Stimulated activated CD4-positive, alpha-beta T cell treated with anti-CD3 and anti-CD28 coated beads, Interleukin-4, amount 100 ng/mL, for 4 hours (primary cell): ENCODE measurements around the gene FOXRED2.

Experiments used
- DNase-seq, 2 experiments: peaks; one replicate each; pipeline ENCODE4 v3.0.0-alpha.2; 2020

The FOXRED2 gene

DNA sequence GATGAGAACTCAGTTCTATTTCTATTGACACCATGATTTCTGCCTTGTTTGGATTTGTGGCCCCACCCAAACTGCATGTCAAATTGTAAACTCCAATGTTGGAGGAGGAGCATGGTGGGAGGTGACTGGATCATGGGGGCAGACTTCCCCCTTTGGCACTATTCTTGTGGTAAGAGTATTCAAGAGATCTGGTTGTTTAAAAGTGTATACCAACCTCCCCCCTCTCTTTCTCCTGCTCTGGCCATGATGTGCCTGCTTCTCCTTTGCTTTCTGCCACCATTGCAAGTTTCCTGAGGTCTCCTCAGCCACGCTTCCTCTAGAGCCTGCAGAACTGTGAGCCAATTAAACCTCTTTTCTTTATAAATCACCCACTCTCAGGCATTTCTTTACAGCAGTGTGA, 7.9 kb upstream of the FOXRED2 start:
- DNase-seq: no peak

DNA sequence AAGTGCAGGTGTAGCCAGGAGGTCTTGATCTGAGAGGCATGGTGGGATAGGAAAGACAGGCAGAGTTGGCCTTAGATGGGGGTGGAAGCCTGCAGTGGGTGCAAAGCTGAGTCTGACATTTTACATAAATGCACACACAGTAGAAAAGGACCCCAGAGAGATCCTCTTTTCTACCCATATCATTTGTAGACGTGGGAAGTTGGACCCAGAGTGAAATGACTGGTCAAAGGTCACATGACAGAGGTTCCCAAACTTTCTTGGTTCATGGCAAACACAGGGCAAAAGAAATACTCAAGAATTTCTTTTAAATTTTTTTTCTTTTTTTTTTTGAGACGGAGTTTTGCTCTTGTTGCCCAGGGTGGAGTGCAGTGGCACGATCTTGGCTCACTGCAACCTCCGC, 6.2 kb upstream of the FOXRED2 start:
- no peak for DNase-seq

DNA sequence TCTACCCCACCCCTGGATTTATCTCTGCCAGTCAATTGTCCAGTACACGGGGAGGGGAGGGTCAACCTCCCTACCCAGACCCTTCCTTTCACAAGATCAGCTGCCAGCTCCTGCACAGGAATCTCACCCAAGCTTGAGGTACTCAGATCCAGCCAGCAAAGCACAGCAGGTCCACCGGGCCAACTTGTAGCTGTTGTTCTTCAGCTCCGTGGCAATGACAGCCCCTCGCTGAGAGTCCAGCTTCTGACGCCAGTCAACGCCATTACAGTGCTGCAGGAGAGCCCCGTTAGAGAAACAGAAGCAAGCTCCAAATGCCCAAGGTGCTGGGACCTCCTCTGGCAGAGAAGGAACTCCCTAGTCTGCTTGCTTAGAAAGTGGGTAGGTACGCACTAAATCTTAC, 5.5 kb upstream of the FOXRED2 start:
- no peak for DNase-seq

DNA sequence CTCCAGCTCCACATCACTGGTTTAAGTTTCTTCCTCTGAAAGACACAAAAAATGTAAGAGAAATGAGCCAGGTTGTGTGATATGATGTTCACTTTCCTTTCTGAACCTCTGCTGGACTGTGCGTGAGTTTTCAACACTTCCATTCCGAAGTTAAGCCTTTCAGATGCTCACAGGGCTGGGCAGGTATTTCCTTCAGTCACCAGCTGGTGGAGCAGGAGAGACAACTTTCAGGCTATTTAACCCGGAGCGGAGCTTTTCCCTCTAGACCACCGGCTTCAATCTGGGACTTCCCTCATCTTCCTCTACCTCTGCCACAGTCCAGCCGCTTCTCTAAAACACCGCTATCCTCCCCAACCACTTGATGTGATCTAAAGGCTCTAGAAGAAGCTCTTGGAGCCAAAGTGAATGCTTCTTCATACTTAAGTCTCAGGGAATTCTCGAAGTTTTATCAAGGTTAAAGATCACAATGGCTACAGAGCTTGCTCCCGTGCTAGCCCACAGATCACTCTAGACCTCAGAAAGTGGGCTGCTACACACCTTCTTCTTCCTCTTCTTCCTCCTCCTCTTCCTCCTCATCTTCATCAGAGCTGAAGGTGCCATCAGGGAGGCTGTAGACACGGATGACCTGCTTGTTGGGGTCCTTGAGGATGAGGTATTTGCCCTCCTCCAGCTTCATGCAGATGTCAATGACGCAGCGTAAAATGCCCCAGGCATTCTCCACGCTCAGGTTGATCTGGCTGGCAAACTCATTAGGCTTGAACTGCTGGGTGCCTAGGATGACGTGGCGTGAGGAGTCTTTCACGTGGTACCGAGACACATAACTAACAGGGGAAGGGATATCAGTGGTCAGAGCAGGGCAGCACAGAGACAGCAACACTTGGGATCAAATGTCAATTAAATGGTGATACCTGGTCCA, 4.4 kb upstream of the FOXRED2 start:
- DNase-seq: peak in 1 of 2 experiments; percentile 20

DNA sequence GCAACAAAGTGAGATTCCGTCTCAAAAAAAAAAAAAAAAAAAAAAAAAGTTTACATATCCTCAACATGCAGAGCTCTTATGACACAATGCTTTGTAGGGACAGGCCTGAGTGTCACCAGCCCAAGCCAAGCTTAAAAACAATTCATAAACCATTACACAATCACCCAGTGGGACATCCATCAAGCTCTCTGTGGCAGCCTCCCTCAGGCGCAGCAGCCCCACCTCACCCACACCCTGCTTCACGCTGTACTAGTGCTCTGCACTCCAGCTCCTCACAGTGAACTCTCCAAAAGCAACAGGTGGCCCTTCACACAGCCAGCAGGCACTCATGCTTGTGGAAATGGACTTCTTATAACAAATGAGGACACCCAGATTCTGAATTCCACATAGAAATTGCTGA, 3.5 kb upstream of the FOXRED2 start:
- DNase-seq: no peak

DNA sequence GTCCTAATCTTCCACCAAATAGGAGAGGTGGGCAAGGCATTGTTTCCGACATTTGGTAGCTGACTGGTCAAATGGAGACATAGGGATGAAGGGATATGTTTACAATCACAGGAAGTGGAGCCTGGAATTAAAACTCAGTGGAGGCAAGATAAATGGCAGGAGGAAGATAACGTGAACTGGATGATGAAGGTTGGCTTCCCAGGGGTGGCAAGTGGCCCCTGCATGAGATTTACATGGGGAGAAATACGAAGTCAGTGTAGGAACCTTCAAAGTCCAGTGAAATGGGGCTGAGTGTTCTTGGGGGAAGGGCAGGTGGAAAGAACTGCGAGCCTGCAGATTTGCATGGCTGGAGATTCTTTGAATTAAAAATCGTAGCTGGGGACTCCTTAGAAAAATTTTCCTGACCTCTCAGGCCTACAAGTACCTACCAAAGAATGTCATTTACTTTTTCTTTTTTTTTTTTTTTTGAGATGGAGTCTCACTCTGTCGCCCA, 724 bp upstream of the FOXRED2 start:
- no peak for DNase-seq

DNA sequence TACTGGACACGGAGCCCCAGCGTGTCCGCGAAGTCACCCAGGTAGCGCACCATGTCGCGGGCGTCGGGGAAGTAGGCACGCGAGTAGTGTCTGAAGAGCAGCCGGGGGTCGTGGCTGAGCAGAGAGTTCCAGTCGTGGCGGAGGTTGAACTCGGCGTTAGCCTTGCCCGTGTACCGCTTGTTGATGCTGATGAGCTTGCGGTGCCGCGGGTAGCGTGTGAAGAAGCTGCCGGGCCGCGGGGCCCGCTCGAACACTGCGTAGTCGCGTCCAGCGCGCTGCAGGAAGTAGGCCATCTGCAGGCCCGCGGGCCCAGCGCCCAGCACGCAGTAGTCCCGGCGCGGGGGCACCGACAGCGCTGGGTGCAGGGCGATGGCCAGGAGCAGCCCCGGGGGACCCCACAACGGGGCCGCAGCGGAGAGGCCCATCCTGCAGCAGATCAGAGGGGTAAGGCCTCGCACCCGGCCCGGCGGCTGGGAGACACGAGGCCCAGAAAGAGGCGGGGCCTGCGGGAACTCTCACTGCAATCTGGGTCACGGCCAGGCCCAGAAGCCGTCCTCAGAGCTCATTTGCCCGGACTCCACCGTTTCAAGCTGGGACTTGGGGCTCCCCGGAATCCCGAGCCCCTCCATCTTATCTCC, 723 bp downstream of the FOXRED2 start:
- no peak for DNase-seq

DNA sequence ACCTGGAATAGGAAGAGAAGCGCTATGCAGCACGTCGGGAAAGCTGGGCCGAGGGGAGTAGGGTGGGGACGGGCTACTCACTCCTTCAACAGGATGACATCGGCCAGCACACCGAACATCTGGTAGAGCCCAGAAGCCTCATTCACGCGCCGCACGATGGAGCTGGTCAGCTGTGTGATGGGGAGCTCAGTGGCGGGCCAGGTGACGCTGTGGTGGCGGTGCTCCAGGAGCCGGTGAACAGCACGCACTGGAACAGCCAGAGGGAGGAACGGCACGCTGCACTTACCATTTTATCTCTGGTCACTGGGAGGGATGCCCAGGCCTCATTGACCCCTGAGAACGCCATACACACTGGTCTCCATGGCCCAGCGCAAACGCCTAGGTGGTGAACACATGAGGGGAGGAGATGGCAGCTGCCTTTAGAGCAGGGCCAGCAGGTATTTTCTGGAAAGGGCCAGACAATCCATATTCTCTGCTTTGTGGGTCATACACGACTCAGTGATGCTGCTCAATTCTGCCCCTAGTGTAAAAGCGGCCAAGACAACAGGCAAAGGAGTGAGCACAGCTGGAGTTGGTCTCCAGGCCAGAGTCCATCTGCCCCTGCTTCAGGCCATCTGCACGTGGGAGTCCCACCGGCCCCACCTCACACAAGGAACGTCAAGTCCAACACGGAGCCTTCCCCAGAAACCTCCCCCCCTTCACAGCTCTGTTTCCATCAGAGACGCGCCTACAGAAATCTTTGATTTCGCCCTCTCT, 8.8 kb downstream of the FOXRED2 start:
- DNase-seq: no peak

DNA sequence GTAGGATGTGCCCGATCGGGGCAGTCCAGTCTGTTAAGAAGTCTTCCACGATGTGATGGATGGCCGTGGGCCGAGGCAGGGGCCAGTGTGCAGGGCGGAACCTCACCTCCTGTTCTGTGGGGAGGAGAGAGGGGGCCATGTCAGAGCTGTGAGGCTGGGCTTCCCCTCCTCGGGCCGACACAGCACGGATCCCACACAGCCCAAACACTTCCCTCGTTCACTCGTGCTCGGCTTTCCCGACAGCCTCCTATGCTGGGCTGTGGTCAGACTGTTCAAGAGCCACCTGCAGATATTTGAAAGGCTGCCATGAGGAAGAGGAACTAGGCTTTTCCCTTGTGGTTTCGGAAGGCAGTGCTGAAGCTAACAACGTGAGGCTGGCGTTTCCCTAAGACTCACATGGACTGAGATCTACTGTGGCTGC, 13.1 kb downstream of the FOXRED2 start:
- no peak for DNase-seq

DNA sequence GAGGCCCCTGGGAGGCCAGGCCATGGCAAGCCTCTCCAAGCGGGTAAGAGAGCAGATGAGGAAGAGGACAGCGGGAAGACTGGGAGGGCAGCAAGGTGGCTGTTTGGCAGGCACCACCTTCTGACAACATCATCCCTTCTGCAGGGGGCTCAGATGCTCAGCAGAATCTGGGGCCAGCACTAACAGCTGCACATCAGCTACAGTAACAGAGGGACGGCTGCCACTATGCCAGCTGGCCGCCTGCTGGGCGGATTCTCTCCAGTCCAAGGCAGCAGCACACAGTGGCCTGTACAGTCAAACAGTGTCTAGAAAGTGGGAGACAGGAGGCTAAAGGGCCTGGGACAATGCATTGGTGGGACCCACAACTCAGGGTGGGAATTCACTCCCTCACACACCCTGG, 14.7 kb downstream of the FOXRED2 start:
- DNase-seq: no peak

DNA sequence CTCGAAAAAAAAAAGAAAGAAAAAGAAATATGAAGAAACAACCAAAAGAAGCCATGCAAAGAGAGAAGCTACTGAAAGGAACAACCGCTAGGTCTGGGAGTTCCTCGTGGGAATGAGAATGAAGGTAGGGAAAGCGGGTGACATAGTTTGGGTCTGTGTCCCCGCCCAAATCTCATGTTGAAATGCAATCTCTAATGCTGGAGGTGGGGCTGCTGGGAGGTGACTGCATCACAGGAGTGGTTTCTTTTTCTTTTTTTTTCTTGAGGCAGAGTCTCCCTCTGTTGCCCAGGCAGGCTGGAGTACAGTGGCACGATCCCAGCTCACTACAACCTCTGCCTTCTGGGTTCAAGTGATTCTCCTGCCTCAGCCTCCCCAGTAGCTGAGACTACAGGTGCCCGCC, 15.7 kb downstream of the FOXRED2 start:
- no peak for DNase-seq

DNA sequence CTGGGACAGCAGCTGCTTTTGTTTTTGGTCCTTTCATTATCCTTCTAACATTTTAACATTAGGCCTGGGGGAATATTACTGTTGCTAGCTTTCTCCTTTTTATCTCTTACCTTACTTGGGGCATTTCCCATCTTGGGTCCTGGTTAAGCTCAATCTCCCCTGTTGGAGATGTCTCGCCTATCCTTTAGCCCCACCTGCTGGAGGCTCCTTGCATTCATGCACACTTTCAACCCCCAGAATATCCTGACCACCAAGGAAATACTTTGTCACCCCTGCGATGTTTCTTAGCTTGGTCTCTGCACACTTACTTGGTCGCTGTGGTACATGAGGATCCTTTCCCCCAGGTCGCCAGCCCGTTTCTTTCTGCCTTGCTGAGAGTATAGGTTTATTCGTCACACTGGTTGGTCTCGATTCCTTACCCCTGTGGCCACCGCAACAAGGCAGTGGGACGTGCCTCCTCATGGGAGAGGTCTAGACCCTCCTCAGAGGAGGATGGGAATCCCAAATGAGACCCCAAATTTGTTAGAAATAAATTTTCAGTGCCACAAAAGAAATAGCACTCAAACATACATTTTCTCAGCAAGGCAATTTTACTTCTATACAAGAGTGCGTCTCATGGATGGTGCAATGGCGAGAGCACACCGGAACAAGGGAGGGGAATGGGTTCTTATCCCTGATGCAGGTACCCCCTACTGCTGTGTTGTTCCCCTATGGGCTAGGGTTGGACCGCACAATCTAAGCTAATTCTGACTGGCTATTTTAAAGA, 20.0 kb downstream of the FOXRED2 start:
- peak; percentile 54 to 66 for DNase-seq

DNA sequence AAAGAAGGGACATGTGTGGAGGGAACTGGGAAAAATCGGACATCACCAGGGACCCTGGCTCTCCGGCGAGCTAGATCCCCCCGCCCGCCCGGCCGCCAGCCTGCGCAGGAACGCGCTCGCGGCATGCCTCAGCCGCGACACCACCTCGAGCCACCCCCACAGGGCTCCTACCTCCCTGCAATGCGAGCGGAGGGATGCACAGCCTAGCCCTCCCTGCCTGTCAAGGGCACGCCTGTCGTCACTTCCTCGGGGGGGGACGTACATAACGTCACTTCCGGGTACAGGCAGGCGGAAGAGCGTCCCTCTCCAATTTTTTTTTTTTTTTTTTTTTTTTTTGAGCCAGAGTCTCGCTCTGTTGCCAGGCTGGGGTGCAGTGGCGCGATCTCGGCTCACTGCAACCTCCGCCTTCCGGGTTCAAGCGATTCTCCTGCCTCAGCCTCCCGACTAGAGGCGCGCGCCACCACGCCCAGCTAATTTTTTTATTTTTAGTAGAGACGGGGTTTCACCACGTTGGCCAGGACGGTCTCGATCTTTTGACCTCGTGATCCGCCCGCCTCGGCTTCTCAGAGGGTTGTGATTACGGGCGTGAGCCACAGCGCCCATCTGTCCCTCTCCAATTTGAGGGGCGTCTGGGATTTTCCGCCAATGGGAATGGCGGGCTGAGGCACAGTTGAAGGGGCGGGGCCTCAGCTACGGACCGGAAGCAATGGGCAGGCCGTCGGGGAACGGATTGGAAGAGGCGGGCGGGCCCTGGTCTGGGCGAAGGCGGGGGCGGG, 25.3 kb downstream of the FOXRED2 start, which contains the start of gene TXN2:
TSS of gene TXN2 (minus strand) at position 248 of the 776 bp plus-strand sequence. CDS start 803 bp downstream, outside the sequence.
- DNase-seq: peak; percentile 94

DNA sequence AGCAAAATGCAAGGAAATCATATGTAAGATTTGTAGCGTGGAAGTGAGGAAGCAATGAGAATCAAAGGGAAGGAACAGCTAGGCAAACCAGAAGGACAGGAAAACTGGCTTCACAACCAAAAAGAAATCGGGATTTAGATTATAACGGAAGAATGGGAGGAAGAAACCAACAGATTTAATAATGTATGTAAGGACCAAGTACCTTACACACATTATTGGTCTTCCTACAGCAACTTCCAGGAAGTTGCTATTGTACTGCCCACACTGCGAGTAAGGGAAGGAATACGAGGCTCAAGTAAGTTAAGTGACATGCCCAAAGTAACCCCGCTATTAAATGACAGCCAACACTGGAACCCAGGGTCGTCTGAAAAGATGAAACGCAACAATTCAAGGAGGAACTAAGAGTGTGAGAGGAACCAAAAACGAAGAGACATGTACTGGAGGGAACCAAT, 25.9 kb downstream of the FOXRED2 start:
- no peak for DNase-seq

DNA sequence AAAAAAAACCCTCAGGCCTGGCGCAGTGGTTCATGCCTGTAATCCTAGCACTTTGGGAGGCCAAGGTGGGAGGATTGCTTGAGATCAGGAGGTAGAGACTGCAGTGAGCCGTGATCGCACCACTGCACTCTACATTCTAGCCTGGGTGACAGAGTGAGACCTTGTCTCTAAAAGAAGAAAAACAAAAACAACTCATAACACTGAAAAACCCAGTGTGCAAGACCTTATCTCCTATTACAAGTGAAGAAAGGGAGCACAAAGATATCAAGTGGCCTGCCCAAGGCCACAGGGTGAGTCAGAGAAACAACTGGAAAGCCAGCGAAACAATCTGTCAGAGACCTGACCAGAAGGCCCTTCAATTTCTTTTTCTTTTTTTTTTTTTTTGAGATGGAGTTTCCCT, 27.9 kb downstream of the FOXRED2 start:
- DNase-seq: no peak

DNA sequence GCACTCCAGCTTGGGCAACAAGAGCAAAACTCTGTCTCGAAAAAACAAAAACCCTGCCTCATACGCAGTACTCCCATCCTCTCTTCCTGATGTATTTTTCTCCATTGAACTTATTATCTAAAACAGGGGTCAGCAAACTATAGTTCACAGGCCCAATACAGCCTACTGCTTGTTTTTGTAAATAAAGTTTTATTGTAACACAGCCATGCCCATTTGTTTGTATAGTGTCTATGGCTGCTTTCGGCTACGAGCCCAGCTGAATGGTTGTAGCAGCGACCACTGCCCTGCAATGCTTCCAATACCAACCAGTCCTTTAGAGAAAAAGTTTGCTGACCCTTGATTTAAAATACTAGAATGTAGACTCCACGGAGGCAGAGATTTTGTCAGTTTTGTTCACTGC, 31.5 kb downstream of the FOXRED2 start:
- no peak for DNase-seq

DNA sequence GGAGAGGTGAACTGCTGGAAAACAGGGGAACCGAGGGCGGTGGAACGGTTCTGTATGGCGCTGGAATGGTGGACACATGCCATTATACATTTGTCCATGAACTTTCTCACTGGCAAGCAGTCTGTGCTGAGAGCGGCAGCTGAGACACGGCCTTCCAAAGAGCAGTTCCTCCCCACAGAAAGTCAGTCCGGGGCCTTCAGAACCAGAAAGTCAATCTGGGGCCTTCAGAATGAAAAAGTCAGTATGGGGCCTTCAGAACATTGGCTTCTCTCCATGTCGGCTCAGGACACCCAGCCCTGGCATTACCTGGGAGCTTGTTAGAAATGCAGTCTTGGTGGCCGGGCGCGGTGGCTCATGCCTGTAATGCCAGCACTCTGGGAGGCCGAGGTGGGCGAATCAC, 34.2 kb downstream of the FOXRED2 start:
- DNase-seq: no peak

DNA sequence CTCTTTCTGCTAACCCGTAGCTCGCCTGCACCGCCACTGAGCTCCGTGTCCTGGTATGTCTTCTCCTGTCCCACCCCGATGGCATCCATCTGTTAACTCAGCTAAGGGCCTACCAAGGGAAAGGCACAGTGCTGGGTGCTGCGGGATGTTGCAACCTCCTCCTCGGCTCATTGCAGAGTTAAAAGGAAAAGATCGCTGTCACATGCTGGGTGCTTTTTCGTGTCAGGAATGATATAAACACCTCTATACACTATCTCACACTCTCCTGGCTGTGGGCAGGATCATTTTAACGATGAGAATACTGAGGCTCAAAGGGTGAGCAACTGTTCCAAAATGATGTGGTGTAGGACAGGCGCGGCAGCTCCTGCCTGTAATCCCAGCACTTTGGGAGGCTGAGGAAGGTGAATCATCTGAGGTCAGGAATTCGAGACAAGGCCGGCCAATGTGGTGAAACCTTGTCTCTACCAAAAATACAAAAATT, 35.5 kb downstream of the FOXRED2 start:
- DNase-seq: no peak

DNA sequence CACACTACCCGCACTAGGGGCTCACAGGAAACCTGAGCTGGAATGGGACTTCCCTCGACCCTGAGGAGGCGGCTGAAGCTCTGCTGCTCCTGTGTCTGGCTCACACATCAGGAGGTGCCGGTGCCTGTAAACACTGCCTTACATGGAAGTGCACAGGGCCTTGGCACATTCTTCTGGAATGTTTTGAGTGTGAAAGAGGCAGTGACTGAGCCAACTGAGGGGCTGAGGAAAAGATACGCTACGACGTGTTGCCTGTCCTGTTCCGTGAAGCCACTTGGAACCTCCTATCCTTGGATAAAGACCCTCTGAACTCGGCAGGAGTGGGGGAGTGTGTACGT, 35.9 kb downstream of the FOXRED2 start:
- DNase-seq: no peak

DNA sequence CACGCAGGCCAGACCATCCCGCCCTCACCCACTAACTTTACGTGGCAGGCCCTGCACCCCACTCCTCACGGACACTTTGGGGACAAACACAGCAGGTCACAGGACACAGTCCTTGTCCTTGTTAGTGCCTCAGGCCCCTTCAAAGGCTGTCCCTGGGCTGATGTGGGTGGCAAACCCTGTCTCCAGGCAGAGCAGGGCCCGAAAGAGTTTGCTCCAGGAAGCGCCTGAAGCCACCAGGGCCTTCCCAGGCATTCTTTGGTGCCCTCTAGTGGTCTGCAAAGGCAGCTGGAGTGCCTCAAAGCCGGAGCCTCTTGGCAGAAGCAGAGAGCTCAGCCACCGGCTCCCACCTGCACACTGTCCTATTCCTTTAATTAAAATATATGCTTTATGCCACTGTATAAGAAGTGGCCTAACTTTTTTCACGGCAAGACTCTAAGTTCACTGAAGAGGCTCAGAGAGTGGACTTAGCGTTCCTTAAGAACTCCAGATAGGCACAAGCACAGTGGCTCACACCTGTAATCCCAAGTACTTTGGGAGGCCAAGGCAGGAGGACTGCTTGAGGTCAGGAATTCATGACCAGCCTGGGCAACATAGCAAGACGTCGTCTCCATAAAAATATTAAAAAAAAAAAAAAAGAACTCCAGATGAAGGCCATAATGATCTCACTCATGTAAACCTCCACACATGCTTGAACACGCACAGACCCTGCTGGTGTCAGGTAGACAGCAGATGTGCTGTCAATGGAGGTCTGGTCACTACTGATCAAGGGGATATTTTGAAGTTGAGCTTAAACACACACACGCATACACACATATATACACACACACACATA, 36.5 kb downstream of the FOXRED2 start:
- DNase-seq: peak; percentile 65 to 82
